SU-DHL-6 (cell line): ENCODE measurements around the gene DERL3.
A peak's percentile ranks its signal among the peaks of the same experiment; 100 is the strongest.

ENCODE experiments used
- H2AFZ ChIP-seq: fragments of 200-600 bp; sonication (generic); 2 replicates; pipeline ENCODE4 v1.6.1; 2014; ENCODE audit warnings: low read depth, mild to moderate bottlenecking, moderate library complexity, mixed read lengths, antibody characterized with exemption, low read length; ENCODE audit not compliant: severe bottlenecking
- H3F3A ChIP-seq: fragments of 200-600 bp; shearing (Covaris generic); 2 replicates; pipeline ENCODE4 v1.6.0; 2016; ENCODE audit warnings: antibody characterized with exemption, mild to moderate bottlenecking; ENCODE audit not compliant: insufficient read depth
- H3K27ac ChIP-seq: fragments of 200-600 bp; sonication (generic); 2 replicates; pipeline ENCODE4 v1.5.1; 2016; ENCODE audit warnings: low read depth, mild to moderate bottlenecking, low read length, moderate library complexity, mixed read lengths
- H3K27me3 ChIP-seq: fragments of 200-600 bp; sonication (generic), shearing (Covaris generic); 2 replicates; pipeline ENCODE4 v1.6.0; 2014; ENCODE audit warnings: mild to moderate bottlenecking, low read length
- H3K36me3 ChIP-seq: fragments of 200-600 bp; sonication (generic); 2 replicates; pipeline ENCODE4 v1.6.1; 2014; ENCODE audit warnings: mild to moderate bottlenecking, low read length, mixed read lengths
- H3K4me2 ChIP-seq: fragments of 300-600, 200-600 bp; shearing (Covaris generic), sonication (generic); 2 replicates; pipeline ENCODE4 v1.6.0; 2014; ENCODE audit warnings: low read length, low read depth, mild to moderate bottlenecking; ENCODE audit not compliant: poor library complexity, severe bottlenecking
- H3K4me3 ChIP-seq: fragments of 200-600 bp; sonication (generic); 2 replicates; pipeline ENCODE4 v1.5.1; 2014; ENCODE audit warnings: antibody characterized with exemption, low read length, mild to moderate bottlenecking, mixed read lengths; ENCODE audit not compliant: insufficient read depth, poor library complexity, severe bottlenecking
- H3K79me2 ChIP-seq: fragments of 200-600 bp; sonication (generic); 2 replicates; pipeline ENCODE4 v1.6.1; 2014; ENCODE audit warnings: mild to moderate bottlenecking, low read length, moderate library complexity; ENCODE audit not compliant: insufficient read depth
- H3K9ac ChIP-seq: fragments of 200-600 bp; sonication (generic); 2 replicates; pipeline ENCODE4 v1.7.0; 2014; ENCODE audit warnings: mild to moderate bottlenecking, low read length
- H3K9me2 ChIP-seq: fragments of 200-600 bp; sonication (generic); replicated peaks from 2 replicates; pipeline ENCODE4 v1.6.1; 2014; ENCODE audit warnings: low read length; ENCODE audit not compliant: insufficient read depth
- H3K9me3 ChIP-seq: fragments of 200-600 bp; sonication (generic); 2 replicates; pipeline ENCODE4 v1.6.1; 2014; ENCODE audit warnings: low read length, mixed read lengths; ENCODE audit not compliant: insufficient read depth
- H4K20me1 ChIP-seq: fragments of 200-600 bp; sonication (generic); 2 replicates; pipeline ENCODE4 v1.6.1; 2014; ENCODE audit warnings: low read depth, mild to moderate bottlenecking, antibody characterized with exemption, low read length, moderate library complexity, mixed read lengths
- CTCF ChIP-seq: fragments of 200-600 bp; sonication (generic); IDR thresholded peaks from one replicate; pipeline ENCODE4 v1.5.1; 2017; ENCODE audit warnings: antibody characterized with exemption, mild to moderate bottlenecking, low read length, moderate library complexity; ENCODE audit not compliant: insufficient read depth, poor library complexity, severe bottlenecking
- EZH2phosphoT487 ChIP-seq: fragments of 200-600 bp; sonication (generic), shearing (Covaris generic); conservative IDR thresholded peaks from 2 replicates; pipeline ENCODE4 v1.6.1; 2018; ENCODE audit warnings: mild to moderate bottlenecking, antibody characterized with exemption, low read length, moderate library complexity, mixed read lengths

Gene DERL3

GRCh38 chr22:23837911-23838680, 710 bp downstream of the DERL3 start:
- Histone ChIP-seq H3K27ac (peak overlapping the region; percentile 90), H3K4me3 (peak overlapping the region; percentile 41), H3K4me2 (peak overlapping the region; percentile 64), H3K27me3 (no peaks in the 10 kb centered on the region), H3F3A (peaks cover 20% of the 10 kb centered on the region; the same call in 1 of the 2 replicates), H4K20me1 (no peaks in the 10 kb centered on the region; the same call in 1 of the 2 replicates), H3K9ac (peak overlapping the region; percentile 53), H3K9me2 (no peaks in the 10 kb centered on the region), H3K36me3 (no peaks in the 10 kb centered on the region), H3K9me3 (no peaks in the 10 kb centered on the region), H2AFZ (no peak overlapping the region), H3K79me2 (no peaks in the 10 kb centered on the region)
- TF ChIP-seq EZH2phosphoT487 = no peak
- no peak for TF ChIP-seq CTCF

GRCh38 chr22:23837496-23837859, 1.3 kb downstream of the DERL3 start:
- H3K9me2 ChIP-seq = no peaks in the 10 kb centered on the region
- H3K79me2 ChIP-seq = peaks cover 4% of the 10 kb centered on the region
- H2AFZ ChIP-seq = no peak overlapping the region
- H3K9me3 ChIP-seq = no peaks in the 10 kb centered on the region
- TF ChIP-seq EZH2phosphoT487 = no peak
- TF ChIP-seq CTCF = no peak
- H3K4me3 ChIP-seq = no peak overlapping the region
- no peaks in the 10 kb centered on the region; the same call in 1 of the 2 replicates for H4K20me1 ChIP-seq
- H3K27me3 ChIP-seq = no peaks in the 10 kb centered on the region
- H3K9ac ChIP-seq = peak overlapping the region; percentile 53
- H3K27ac ChIP-seq = peak overlapping the region; percentile 90
- H3F3A ChIP-seq = peaks cover 20% of the 10 kb centered on the region; the same call in 1 of the 2 replicates
- no peaks in the 10 kb centered on the region for H3K36me3 ChIP-seq
- peak overlapping the region; percentile 64 for H3K4me2 ChIP-seq

GRCh38 chr22:23836692-23837495, 1.9 kb downstream of the DERL3 start:
- Histone ChIP-seq H3K27ac (peak overlapping the region; percentile 90), H3K4me2 (peak overlapping the region; percentile 64), H3K9me3 (no peaks in the 10 kb centered on the region), H2AFZ (no peak overlapping the region), H3K79me2 (peaks cover 8% of the 10 kb centered on the region), H3K9me2 (no peaks in the 10 kb centered on the region), H4K20me1 (no peaks in the 10 kb centered on the region; the same call in 1 of the 2 replicates), H3K27me3 (no peaks in the 10 kb centered on the region), H3K36me3 (no peaks in the 10 kb centered on the region), H3K4me3 (no peak overlapping the region), H3F3A (peaks cover 20% of the 10 kb centered on the region; the same call in 1 of the 2 replicates), H3K9ac (peak overlapping the region; percentile 53; the same call in 1 of the 2 replicates)
- no peak for TF ChIP-seq CTCF
- TF ChIP-seq EZH2phosphoT487 = no peak
